ENCODE results near the gene PGAM2.

The PGAM2 gene

DNA sequence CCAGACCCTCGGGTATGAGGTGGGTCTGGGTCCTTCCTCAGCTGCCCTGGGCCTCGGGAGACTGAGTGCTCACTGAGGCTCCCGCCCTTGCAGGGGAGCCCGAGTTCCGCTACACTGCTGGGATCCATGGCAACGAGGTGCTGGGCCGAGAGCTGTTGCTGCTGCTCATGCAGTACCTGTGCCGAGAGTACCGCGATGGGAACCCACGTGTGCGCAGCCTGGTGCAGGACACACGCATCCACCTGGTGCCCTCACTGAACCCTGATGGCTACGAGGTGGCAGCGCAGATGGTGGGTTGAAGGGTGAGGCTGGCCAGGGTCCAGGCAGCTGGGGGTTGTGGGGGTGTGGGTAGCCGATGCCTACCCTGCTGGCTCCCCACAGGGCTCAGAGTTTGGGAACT, 46.4 kb upstream of the PGAM2 start:
- ChIA-PET CTCF (interaction anchor here (0.6 to 1.3 kb wide), 3 partner anchors 129 to 507 kb away, joined by 3 to 7 read pairs (median 6); no protein-coding TSS in a partner anchor), POLR2A (ENCODE audit: low non-redundant PET) (no interaction called here)
- TF ChIP-seq, protein P1, sequence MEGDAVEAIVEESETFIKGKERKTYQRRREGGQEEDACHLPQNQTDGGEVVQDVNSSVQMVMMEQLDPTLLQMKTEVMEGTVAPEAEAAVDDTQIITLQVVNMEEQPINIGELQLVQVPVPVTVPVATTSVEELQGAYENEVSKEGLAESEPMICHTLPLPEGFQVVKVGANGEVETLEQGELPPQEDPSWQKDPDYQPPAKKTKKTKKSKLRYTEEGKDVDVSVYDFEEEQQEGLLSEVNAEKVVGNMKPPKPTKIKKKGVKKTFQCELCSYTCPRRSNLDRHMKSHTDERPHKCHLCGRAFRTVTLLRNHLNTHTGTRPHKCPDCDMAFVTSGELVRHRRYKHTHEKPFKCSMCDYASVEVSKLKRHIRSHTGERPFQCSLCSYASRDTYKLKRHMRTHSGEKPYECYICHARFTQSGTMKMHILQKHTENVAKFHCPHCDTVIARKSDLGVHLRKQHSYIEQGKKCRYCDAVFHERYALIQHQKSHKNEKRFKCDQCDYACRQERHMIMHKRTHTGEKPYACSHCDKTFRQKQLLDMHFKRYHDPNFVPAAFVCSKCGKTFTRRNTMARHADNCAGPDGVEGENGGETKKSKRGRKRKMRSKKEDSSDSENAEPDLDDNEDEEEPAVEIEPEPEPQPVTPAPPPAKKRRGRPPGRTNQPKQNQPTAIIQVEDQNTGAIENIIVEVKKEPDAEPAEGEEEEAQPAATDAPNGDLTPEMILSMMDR (conservative IDR thresholded peaks at IDR 0.05; ENCODE audit: low read depth) = no peak
- no peak for DNase-seq (ENCODE audit: low spot score)
- H3K27ac ChIP-seq = 0 out of 2 replicates have a peak overlapping the region, but pooled peaks have one; percentile 1

DNA sequence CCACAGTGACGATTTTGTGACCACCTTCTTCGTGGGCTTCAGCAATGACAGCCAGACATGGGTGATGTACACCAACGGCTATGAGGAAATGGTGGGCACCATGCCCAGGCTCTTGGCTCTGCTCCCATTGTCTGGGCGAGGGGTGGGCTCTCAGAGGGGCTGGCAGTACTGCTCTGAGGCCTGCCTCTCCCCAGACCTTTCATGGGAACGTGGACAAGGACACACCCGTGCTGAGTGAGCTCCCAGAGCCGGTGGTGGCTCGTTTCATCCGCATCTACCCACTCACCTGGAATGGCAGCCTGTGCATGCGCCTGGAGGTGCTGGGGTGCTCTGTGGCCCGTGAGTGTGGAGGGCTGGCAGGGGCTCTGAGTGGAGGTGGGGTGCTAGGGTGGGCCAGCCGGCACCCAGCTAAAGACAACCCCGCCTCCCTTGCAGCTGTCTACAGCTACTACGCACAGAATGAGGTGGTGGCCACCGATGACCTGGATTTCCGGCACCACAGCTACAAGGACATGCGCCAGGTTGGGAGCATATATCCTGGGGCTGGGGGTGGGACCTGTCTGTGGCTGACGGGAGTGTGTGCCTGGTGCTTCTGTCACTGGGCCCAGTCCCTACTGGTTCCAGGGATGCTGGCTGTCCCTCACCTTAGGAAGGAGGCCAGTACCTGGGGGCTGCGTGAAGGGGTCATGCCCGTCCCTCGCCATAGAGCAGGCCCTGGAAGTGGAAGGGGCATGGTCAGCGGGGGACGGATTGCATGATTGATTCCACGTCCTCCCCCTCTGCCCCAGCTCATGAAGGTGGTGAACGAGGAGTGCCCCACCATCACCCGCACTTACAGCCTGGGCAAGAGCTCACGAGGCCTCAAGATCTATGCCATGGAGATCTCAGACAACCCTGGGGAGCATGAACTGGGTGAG, 45.6 kb upstream of the PGAM2 start:
- CTCF ChIA-PET = interaction anchor here (0.6 to 1.3 kb wide), 2 partner anchors 450 to 508 kb away, joined by 6 to 7 read pairs; no protein-coding TSS in a partner anchor
- TF ChIP-seq, protein P1 (conservative IDR thresholded peaks at IDR 0.05; ENCODE audit: low read depth) = no peak
- DNase-seq (ENCODE audit: low spot score) = no peak
- H3K27ac ChIP-seq = 0 out of 2 replicates have a peak overlapping the region, but pooled peaks have one; percentile 1
- POLR2A ChIA-PET (ENCODE audit: low non-redundant PET) = no interaction called here

DNA sequence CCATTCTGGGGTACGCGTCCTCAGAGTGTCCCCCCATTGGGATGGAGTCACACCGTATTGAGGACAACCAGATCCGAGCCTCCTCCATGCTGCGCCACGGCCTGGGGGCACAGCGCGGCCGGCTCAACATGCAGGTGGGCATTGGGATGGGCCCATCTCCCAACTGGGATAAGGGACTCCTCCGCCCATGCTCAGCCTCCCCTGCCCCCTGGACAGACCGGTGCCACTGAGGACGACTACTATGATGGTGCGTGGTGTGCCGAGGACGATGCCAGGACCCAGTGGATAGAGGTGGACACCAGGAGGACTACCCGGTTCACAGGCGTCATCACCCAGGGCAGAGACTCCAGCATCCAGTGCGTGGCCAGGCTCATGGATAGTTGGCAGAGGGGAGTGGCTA, 44.6 kb upstream of the PGAM2 start:
- CTCF ChIA-PET = no interaction called here
- H3K27ac ChIP-seq = no peak overlapping the region
- TF ChIP-seq, protein P1 (conservative IDR thresholded peaks at IDR 0.05; ENCODE audit: low read depth) = no peak
- no peak for DNase-seq (ENCODE audit: low spot score)
- POLR2A ChIA-PET (ENCODE audit: low non-redundant PET) = no interaction called here

DNA sequence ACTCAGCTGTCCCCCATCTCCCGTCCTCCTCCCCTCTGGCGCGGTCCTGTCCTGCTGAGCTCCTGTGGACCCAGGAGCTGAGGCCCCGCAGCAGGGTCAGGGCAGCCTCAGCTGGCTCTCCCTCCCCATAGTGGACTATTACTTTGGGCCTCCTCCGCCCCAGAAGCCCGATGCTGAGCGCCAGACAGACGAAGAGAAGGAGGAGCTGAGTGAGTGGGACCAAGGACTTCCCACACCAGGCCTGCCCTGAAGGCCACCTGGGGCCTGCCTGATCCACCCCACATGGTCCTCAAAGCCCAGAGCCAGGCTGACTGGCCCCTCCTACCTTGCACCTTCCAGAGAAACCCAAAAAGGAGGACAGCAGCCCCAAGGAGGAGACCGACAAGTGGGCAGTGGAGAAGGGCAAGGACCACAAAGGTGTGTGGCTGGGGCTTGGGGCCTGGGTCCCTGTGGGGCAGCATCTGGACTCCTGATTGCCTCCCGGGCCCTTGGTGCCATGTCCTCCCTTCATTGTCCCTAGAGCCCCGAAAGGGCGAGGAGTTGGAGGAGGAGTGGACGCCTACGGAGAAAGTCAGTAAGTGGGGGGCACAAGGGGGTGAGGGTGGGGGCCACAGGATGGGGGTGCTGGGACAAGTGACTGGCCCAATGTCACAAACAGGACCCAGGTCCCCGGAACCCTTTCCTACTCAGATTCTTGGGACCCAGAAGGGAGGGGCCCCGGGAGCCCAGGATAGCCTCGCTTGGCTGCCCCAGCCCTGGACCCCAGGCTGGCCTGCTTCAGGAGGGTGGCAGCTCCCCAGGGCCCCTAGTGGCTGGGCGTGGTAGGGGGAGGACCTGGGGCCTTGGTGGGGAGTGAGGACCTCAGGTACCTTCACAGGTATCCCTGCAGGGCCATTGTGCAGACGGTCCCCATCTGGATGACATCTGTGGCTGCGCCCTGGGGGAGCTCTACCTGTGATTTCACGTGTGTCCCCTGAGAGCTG, 43.7 kb upstream of the PGAM2 start:
- DNase-seq (ENCODE audit: low spot score) = no peak
- ChIA-PET CTCF (no interaction called here), POLR2A (ENCODE audit: low non-redundant PET) (no interaction called here)
- TF ChIP-seq, protein P1 (conservative IDR thresholded peaks at IDR 0.05; ENCODE audit: low read depth) = no peak
- no peak overlapping the region for H3K27ac ChIP-seq

DNA sequence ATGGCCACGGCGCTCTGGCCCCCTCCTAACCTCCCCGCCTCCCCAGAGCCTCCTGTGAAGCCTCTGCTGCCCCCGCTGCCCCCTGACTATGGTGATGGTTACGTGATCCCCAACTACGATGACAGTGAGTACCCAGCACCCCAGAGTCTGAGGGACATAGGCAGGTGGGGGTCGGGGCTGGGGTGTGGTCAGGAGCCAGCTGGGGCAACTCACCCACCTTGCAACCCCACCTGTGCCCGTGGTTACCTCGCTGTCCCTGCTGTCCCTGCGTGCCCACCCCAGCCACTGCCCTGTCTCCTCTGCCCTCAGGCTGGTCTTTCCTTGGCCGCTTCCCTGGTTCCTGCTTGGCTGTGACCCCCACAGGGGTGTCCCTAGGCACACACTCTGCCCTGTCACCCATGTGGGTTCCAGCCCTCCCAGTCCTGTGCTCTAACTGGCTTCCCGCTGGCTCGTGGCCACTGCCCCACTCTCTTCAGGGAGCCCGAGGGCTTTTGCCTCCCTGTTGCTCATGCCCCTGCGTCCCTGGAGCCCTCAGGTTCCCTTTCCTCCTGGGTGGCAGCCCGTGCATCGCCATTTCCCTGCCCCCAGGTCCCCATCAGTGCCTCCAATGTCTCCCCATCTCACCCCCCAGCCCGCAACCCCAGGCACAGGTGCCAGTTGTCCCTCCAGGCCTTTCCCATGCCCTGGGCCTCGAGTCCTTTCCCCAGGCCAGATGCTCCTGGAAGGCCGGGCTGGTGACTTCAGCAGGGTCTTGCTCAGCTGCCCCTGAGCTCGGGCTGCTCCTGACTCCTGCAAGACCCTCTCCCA, 42.8 kb upstream of the PGAM2 start:
- no peak for DNase-seq (ENCODE audit: low spot score)
- no peak overlapping the region for H3K27ac ChIP-seq
- ChIA-PET POLR2A (ENCODE audit: low non-redundant PET) (no interaction called here), CTCF (no interaction called here)
- TF ChIP-seq, protein P1 (conservative IDR thresholded peaks at IDR 0.05; ENCODE audit: low read depth) = no peak
